Measurements from ENCODE around the gene BEND3.

BEND3 gene

GRCh38 chr6:107154801-107155160, 39.5 kb upstream of the BEND3 start:
- H3K4me3 ChIP-seq (ENCODE audit: low read length, poor library complexity, severe bottlenecking), result no peak overlapping the region
- no peaks in the 10 kb centered on the region for H3K79me2 ChIP-seq (ENCODE audit: insufficient read depth, low read length)
- no peak for TF ChIP-seq CTCF (conservative IDR thresholded peaks at IDR 0.05; ENCODE audit: low read length)
- TF ChIP-seq EZH2phosphoT487 (IDR thresholded peaks at IDR 0.05; ENCODE audit: borderline replicate concordance), result no peak
- H3K27me3 ChIP-seq (ENCODE audit: insufficient read depth, low read length, poor library complexity, severe bottlenecking), result no peaks in the 10 kb centered on the region
- no peaks in the 10 kb centered on the region for H3K9me3 ChIP-seq (ENCODE audit: insufficient read depth, low read depth, low read length)
- H4K20me1 ChIP-seq (ENCODE audit: insufficient read depth, low read length, poor library complexity, severe bottlenecking), result no peaks in the 10 kb centered on the region
- no peak overlapping the region for H3K4me2 ChIP-seq (ENCODE audit: low read depth, low read length, poor library complexity, severe bottlenecking)
- H2AFZ ChIP-seq (ENCODE audit: low read length), result no peak overlapping the region
- H3F3A ChIP-seq (ENCODE audit: low read depth), result no peaks in the 10 kb centered on the region
- H3K4me1 ChIP-seq (ENCODE audit: insufficient read depth, low read length, poor library complexity, severe bottlenecking), result no peaks in the 10 kb centered on the region
- no peaks in the 10 kb centered on the region for H3K36me3 ChIP-seq (ENCODE audit: insufficient read depth, low read length)
- no peaks in the 10 kb centered on the region for H3K9me2 ChIP-seq (replicated peaks; ENCODE audit: low read depth, low read length)
- H3K9ac ChIP-seq (ENCODE audit: low read depth, low read length, poor library complexity, severe bottlenecking), result no peak overlapping the region

- Histone ChIP-seq H3F3A (ENCODE audit: low read depth) (no peaks in the 10 kb centered on the region), H3K9ac (ENCODE audit: low read depth, low read length, poor library complexity, severe bottlenecking) (no peak overlapping the region), H3K4me1 (ENCODE audit: insufficient read depth, low read length, poor library complexity, severe bottlenecking) (no peaks in the 10 kb centered on the region), H2AFZ (ENCODE audit: low read length) (no peak overlapping the region), H3K79me2 (ENCODE audit: insufficient read depth, low read length) (no peaks in the 10 kb centered on the region), H3K4me2 (ENCODE audit: low read depth, low read length, poor library complexity, severe bottlenecking) (no peak overlapping the region), H3K9me2 (replicated peaks; ENCODE audit: low read depth, low read length) (no peaks in the 10 kb centered on the region), H3K9me3 (ENCODE audit: insufficient read depth, low read depth, low read length) (no peaks in the 10 kb centered on the region), H3K27me3 (ENCODE audit: insufficient read depth, low read length, poor library complexity, severe bottlenecking) (no peaks in the 10 kb centered on the region), H4K20me1 (ENCODE audit: insufficient read depth, low read length, poor library complexity, severe bottlenecking) (no peaks in the 10 kb centered on the region), H3K4me3 (ENCODE audit: low read length, poor library complexity, severe bottlenecking) (no peak overlapping the region), H3K36me3 (ENCODE audit: insufficient read depth, low read length) (no peaks in the 10 kb centered on the region)
- TF ChIP-seq CTCF (conservative IDR thresholded peaks at IDR 0.05; ENCODE audit: low read length) (no peak), EZH2phosphoT487 (IDR thresholded peaks at IDR 0.05; ENCODE audit: borderline replicate concordance) (no peak)
Measured at GRCh38 chr6:107154131-107154800, 39.0 kb upstream of the BEND3 start.

GRCh38 chr6:107152638-107153430, 37.5 kb upstream of the BEND3 start:
- H3K4me3 ChIP-seq (ENCODE audit: low read length, poor library complexity, severe bottlenecking), result no peak overlapping the region
- H3K9me2 ChIP-seq (replicated peaks; ENCODE audit: low read depth, low read length), result no peaks in the 10 kb centered on the region
- H3K36me3 ChIP-seq (ENCODE audit: insufficient read depth, low read length), result no peaks in the 10 kb centered on the region
- no peaks in the 10 kb centered on the region for H3K4me1 ChIP-seq (ENCODE audit: insufficient read depth, low read length, poor library complexity, severe bottlenecking)
- TF ChIP-seq CTCF (conservative IDR thresholded peaks at IDR 0.05; ENCODE audit: low read length) (no peak), EZH2phosphoT487 (IDR thresholded peaks at IDR 0.05; ENCODE audit: borderline replicate concordance) (no peak)
- no peaks in the 10 kb centered on the region for H3K27me3 ChIP-seq (ENCODE audit: insufficient read depth, low read length, poor library complexity, severe bottlenecking)
- H3K79me2 ChIP-seq (ENCODE audit: insufficient read depth, low read length), result no peaks in the 10 kb centered on the region
- H2AFZ ChIP-seq (ENCODE audit: low read length), result no peak overlapping the region
- H3K9me3 ChIP-seq (ENCODE audit: insufficient read depth, low read depth, low read length), result no peaks in the 10 kb centered on the region
- H3K9ac ChIP-seq (ENCODE audit: low read depth, low read length, poor library complexity, severe bottlenecking), result no peak overlapping the region
- no peak overlapping the region for H3K4me2 ChIP-seq (ENCODE audit: low read depth, low read length, poor library complexity, severe bottlenecking)
- H3F3A ChIP-seq (ENCODE audit: low read depth), result no peaks in the 10 kb centered on the region
- H4K20me1 ChIP-seq (ENCODE audit: insufficient read depth, low read length, poor library complexity, severe bottlenecking), result no peaks in the 10 kb centered on the region

All from Loucy (cell line).